ENCODE data around the gene SLC7A6OS.

The SLC7A6OS gene

DNA sequence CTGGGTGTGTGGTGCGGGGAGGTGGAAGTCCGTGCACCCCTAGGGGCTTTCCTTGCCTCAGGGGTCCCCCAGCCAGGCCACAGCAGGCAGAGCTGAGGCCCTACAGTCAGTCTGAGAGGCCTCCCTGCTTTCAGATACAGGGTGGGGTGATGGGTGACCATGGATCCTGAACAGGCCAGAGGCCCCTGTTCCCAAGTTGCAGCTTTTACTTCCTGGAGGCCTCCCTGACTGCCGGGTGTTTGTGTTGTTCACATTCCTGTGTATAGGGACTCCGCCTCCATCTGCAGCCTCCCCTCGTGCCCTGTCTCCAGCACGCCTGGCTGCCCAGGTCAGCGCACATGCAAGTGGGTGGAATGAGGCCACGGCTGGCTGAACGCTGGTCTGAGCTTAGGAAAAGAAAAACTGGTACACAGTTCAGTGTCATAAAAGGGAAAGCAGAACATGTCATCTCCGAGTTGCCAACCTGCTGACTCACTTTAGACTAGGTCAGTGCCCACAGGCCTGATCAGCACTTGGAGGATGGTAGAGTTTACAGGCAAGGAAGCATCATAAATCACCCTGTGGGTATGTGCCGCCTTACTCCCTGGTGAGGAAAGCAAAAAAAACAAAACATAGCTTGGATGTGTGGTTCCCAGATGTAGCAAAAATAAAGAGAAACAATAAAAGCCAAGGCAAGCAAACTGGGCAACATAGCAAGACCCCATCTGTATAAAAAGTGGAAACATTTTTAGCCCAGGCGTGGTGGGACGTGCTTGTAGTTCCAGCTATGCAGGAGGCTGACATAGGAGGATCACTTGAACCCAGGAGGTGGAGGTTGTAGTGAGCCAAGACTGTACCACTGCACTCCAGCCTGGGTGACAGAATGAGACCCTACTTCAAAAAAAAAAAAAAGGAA, 52.6 kb downstream of the SLC7A6OS start:
- H3K4me3 ChIP-seq (ENCODE audit: control insufficient read depth, low read depth, low read length): no peak overlapping the region
- DNase-seq (ENCODE audit: low read depth): no peak
- TF ChIP-seq, protein P1, sequence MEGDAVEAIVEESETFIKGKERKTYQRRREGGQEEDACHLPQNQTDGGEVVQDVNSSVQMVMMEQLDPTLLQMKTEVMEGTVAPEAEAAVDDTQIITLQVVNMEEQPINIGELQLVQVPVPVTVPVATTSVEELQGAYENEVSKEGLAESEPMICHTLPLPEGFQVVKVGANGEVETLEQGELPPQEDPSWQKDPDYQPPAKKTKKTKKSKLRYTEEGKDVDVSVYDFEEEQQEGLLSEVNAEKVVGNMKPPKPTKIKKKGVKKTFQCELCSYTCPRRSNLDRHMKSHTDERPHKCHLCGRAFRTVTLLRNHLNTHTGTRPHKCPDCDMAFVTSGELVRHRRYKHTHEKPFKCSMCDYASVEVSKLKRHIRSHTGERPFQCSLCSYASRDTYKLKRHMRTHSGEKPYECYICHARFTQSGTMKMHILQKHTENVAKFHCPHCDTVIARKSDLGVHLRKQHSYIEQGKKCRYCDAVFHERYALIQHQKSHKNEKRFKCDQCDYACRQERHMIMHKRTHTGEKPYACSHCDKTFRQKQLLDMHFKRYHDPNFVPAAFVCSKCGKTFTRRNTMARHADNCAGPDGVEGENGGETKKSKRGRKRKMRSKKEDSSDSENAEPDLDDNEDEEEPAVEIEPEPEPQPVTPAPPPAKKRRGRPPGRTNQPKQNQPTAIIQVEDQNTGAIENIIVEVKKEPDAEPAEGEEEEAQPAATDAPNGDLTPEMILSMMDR (IDR thresholded peaks at IDR 0.05; ENCODE audit: control insufficient read depth, insufficient read depth, low read depth, low read length, missing control alignments): no peak

DNA sequence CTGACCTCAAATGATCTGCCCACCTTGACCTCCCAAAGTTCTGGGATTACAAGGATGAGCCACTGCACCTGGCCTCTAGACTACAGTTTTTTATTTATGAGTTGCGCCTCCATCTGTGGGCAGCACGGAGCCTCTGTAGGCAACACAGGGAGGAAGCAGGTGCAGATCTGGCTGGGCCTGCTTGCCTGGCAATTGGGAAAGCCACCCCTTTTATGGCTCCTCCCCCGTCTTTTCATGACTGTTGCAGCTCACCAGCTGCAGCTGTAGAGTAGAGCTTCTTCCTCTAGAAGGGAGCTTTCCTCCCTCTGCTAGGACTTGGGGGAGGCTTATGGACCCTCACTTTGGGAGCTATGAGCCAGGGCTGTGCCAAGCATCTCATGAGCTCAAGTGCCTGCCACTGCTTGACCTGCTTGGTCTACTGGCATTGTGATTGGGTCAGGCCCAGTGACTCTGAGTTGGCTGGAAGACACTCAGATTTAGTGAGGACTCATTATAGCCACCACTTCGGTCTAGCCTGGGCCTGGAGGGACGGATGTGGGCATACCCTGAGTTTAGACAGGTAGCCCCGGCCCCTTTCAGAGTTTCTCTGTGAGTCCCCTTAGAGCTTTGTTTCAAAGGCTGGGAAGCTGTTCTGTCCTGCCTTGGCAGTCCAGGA, 53.4 kb downstream of the SLC7A6OS start:
- no peak for DNase-seq (ENCODE audit: low read depth)
- TF ChIP-seq, protein P1 (IDR thresholded peaks at IDR 0.05; ENCODE audit: control insufficient read depth, insufficient read depth, low read depth, low read length, missing control alignments): no peak
- no peak overlapping the region for H3K4me3 ChIP-seq (ENCODE audit: control insufficient read depth, low read depth, low read length)

DNA sequence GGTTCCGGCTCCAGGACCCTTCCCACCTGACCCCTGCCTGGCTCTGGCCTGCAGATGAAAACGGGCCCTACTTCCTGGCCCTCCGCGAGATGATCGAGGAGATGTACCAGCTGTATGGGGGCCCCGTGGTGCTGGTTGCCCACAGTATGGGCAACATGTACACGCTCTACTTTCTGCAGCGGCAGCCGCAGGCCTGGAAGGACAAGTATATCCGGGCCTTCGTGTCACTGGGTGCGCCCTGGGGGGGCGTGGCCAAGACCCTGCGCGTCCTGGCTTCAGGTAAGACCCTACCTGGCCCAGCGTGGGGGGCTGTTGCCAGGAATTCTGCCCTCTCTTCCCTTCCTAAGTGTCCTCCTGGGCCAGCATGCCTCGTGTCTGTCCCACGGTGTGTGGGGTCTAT, 55.0 kb downstream of the SLC7A6OS start:
- H3K4me3 ChIP-seq (ENCODE audit: control insufficient read depth, low read depth, low read length): no peak overlapping the region
- DNase-seq (ENCODE audit: low read depth): no peak
- TF ChIP-seq, protein P1 (IDR thresholded peaks at IDR 0.05; ENCODE audit: control insufficient read depth, insufficient read depth, low read depth, low read length, missing control alignments): no peak

DNA sequence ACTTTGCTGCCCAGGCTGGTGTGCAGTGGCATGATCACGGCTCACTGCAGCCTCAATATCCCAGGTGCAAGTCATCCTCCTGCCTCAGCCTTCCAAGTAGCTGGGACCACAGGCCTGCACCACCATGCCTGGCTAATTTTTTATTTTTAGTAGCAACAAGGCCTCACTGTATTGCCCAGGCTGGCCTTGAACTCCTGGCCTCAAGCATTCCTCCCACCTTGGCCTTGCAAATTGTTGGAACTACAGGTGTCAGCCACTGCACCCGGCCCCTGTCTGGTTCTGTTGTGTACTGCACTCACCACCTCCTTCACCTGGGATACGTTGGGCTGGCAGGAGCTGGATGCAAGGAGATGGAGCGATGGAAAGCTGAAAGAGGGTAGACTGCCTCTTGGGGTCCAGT, 57.0 kb downstream of the SLC7A6OS start:
- DNase-seq (ENCODE audit: low read depth): no peak
- no peak overlapping the region for H3K4me3 ChIP-seq (ENCODE audit: control insufficient read depth, low read depth, low read length)
- TF ChIP-seq, protein P1 (IDR thresholded peaks at IDR 0.05; ENCODE audit: control insufficient read depth, insufficient read depth, low read depth, low read length, missing control alignments): no peak

DNA sequence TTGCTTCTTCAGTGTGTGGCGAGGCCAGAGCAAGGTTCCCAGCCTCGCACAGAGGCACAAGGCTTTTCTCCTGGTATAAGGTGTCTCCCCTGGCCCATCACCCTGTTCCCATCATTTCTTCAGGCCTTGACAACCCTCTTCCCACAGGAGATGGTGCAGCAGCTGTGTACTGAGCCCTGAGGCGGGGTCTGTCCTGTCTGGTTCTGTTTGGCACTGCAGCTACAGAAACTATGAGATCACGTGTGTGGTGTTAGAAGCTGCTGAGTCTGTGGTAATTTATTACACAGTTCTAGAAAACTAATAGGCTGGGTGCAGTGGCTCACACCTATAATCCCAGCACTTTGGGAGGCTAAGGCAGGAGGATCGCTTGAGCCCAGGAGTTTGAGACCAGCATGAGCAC, 58.4 kb downstream of the SLC7A6OS start:
- TF ChIP-seq, protein P1 (IDR thresholded peaks at IDR 0.05; ENCODE audit: control insufficient read depth, insufficient read depth, low read depth, low read length, missing control alignments): no peak
- DNase-seq (ENCODE audit: low read depth): no peak
- no peak overlapping the region for H3K4me3 ChIP-seq (ENCODE audit: control insufficient read depth, low read depth, low read length)

DNA sequence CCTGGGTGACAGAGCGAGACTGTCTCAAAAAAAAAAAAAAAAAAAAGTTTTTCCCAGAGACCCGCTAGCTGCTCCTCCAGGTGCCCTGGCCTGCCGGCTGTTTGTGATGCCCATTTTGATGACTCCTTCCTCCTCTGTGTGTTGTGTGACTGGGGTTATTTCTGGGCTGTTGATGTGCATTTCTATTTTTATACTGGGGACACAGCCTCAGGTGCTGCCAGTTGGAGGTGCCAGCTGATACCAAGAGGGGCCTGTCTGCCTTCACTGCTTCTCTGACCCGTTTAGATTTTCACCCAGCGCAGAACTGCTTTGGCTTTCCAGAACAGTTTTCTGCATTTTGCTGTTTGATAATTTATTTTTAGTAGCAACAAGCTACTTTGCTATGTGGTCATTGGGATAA, 58.9 kb downstream of the SLC7A6OS start:
- H3K4me3 ChIP-seq (ENCODE audit: control insufficient read depth, low read depth, low read length): no peak overlapping the region
- TF ChIP-seq, protein P1 (IDR thresholded peaks at IDR 0.05; ENCODE audit: control insufficient read depth, insufficient read depth, low read depth, low read length, missing control alignments): no peak
- DNase-seq (ENCODE audit: low read depth): no peak
